HG03175 (cell line): ENCODE data around the gene HCFC1R1.
"Not testable (repeated sequence)": the region's sequence is repeated elsewhere in the genome, so short reads cannot be mapped to it uniquely, and the experiment has no call there.

Source experiments
- ATAC-seq: cut with Tn5 transposase; IDR thresholded peaks from one replicate; pipeline ENCODE4 v1.9.1; 2021; ENCODE audit warnings: mild to moderate bottlenecking, moderate library complexity; ENCODE audit not compliant: unreplicated experiment

HCFC1R1 gene, protein sequence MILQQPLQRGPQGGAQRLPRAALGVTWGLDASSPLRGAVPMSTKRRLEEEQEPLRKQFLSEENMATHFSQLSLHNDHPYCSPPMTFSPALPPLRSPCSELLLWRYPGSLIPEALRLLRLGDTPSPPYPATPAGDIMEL

DNA sequence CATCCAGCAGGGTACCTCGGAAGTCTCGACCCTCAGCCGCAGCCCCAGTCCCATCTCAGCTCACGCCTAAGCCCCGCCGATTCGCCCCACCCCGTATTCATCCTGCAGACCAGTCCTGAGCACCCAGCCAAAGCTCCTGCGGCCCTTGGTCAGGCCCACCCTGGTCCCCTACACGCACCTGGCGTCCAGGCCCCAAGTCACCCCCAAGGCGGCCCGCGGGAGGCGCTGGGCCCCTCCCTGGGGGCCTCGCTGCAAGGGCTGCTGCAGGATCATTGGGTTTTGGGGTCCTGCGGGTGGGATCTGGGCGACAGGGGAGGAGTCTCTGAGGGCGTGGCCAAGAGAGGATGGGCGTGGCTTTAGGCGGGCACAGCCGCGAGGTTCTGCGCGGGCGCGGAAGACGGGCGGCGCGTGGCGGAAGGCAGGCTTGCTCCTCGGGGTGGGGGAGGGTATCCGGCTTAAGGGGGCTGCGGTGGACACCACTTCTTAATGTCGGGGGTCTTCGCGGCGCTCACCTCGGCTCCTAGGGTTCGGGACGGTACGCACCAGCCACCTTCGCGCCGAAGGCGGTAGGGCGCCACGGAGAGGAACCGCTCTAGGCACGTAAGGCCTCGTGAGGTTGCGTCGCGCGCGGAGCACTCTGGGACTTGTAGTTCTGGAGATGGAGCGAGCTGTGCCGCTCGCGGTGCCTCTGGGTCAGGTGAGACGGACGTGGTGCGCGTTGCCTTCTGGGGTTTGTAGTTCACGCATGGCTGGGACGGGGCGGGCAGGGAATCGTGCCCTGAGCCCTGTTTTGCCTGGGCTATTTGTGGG, at the start of gene HCFC1R1, which contains the start of gene THOC6:
TSS of gene HCFC1R1 (minus strand) at position 274 of the 810 bp plus-strand sequence. CDS start at position 273, 1 bp downstream.
TSS of gene THOC6 (plus strand) at position 367 of the 810 bp plus-strand sequence. CDS start at position 659, 292 bp downstream.
- peak; percentile 80 for ATAC-seq

- no peak for ATAC-seq
These were observed 49.7 kb upstream of the HCFC1R1 start for GRCh38 chr16:3073448-3073847.

- ATAC-seq = not testable (repeated sequence)
These were observed 49.0 kb upstream of the HCFC1R1 start for GRCh38 chr16:3072576-3073263.

DNA sequence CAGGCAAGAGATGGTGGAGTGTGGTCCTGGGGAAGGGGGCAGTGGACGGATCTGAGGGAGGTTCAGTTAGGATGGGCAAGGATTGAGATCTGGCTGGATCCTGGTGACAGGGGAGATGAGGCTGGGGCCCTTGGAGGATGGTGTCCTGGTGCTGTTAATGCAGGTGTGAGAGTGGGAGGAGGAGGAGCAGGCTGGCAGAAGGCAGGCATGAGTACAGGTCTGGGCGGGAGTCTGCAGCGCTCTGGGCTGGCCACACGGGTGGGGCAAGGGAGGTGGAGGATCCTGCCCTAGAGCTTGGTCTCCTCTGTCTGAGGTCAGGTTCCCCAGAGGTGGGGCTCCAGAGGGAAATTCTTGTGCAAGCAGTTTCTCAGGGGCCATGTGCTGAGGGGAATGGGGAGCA, 48.4 kb upstream of the HCFC1R1 start:
- not testable (repeated sequence) for ATAC-seq

DNA sequence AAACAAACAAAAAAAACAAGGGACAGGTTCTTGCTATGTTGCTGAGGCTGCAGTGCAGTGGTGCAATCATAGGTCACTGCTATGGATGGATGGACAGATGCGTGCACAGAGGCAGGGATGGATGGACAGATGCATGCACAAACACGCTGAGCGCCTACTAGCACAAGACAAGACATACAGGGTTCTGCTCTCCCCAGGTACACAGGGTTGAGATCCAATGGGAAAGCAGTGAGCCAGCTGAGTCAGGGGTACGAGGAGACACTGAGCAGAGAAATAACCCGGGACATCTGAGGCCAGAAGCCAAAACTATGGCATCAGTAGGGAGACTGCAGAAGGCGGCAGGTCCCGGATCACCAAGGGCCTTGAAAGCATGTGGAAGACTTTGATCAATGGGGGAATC, 47.9 kb upstream of the HCFC1R1 start:
- ATAC-seq = no peak

- no peak for ATAC-seq
These were observed 46.9 kb upstream of the HCFC1R1 start for GRCh38 chr16:3070608-3071111.

- not testable (repeated sequence) for ATAC-seq
These were observed 45.4 kb upstream of the HCFC1R1 start for GRCh38 chr16:3069146-3069545.

GRCh38 chr16:3068487-3068886, 44.7 kb upstream of the HCFC1R1 start:
- ATAC-seq = no peak

DNA sequence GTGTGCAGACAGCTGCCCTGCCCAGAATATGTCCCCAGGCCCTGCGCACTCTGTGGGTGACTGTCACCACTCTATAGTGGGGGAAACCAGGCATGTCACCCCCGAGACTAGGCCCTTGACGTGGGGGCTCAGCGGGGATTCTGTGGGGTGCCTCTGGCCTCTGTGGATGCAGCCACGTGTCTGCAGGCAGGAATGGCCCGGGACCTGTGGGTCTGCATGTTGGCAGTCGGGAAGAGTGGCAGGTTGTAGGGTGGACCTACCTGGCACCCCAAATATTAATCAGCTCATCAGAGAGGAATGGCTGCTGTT, 42.7 kb upstream of the HCFC1R1 start:
- no peak for ATAC-seq

DNA sequence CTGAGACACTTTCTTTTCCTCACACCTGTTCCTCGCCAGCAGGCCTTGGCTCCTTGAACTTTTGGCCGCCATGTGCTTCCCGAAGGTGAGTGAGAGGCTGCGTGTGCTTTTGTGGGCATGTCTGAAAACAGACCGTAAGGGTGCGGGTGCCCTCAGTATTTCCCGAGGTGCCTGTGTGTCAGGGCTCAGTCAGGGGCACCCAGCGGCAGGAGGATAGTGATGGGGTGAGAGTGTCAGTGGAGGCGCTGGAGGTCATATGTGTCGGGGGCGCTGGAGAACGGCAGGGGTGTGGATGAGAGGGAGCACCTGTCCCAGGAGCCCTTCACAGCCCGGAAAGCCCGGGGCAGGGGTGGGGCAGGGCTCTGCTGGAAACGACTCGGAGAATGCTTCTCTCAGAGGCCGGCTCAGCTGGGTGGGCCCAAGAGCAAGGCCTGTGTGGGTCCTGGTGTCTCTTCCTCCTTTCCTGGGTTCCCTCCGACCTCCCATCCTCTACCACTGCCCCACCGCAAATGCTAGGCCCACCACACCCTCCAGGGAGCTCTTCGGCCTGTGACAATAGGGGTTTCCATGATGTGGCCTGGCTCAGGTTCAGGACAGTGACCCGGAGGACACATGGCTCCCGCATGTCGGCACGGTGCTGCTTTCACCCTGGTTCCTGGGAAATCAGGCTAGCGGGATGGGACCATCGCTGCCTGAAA, 42.1 kb upstream of the HCFC1R1 start:
- ATAC-seq = no peak

DNA sequence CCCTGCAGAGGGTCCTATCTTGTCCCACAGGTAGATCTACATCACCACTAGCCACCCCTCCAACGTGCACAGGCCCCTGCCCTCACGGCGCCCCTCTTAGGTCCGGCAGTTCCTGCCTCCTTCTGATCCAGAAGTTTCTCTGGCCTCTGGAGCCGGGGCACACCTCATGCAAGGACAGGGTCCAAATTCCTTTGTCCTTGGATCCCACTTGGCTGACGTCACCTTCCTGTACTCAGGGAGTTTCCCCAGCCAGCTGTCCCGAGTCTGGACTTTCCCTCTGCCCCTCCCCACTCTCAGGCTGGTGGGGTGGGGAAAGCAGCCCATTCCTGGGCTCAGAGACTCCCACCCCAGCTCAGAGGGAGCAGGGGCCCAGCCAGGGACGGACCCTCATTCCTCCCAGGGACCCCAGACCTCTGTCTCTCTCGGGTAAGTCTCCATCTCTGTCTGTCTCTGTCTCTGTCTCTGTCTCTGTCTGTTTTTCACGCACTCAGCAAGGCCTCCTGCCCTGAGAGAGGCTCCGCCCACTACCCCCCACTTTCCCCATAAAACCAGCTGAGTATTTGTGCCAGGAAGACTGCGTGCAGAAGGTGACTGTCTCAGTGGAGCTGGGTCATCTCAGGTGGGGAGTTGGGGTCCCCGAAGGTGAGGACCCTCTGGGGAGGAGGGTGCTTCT, 41.5 kb upstream of the HCFC1R1 start, which contains the start of gene IL32:
TSS of gene IL32 (plus strand) at position 572 of the 673 bp plus-strand sequence. CDS start 172 bp downstream, outside the sequence.
- ATAC-seq = no peak

DNA sequence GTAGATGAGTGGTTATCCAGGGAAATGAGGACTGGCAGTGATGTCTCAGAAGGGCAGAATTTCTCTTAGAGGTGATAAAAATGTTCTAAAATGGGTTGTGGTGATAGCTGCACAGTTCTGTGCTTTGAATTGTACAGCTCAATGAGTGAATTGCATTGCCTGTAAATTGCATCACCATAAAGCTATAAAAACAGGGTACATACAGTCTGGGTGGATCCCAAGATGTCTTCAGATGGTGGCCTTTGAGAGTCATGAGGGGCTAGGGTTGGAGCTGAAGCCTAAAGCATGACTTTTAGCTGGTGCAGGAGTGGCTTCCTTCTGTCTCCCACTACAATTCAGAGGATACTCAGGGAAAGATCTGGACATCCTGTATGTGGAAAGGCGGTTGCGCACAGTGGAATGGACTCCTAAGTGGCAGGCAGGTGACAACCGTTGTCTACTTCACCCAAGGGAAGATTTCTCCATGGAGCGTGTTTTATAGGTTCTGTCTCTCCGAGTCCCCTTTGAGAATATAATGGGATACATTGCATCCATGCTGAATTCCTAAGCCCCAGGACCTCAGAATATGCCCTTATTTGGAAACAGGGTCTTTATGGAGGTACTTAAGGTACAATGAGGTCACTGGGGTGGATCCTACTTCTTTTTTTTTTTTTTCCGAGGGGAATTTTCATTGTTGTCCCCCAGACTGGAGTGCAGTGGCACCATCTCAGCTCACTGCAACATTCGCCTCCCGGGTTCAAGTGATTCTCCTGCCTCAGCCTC, 40.1 kb upstream of the HCFC1R1 start:
- ATAC-seq = no peak

GRCh38 chr16:3062553-3062952, 38.8 kb upstream of the HCFC1R1 start:
- ATAC-seq = no peak

DNA sequence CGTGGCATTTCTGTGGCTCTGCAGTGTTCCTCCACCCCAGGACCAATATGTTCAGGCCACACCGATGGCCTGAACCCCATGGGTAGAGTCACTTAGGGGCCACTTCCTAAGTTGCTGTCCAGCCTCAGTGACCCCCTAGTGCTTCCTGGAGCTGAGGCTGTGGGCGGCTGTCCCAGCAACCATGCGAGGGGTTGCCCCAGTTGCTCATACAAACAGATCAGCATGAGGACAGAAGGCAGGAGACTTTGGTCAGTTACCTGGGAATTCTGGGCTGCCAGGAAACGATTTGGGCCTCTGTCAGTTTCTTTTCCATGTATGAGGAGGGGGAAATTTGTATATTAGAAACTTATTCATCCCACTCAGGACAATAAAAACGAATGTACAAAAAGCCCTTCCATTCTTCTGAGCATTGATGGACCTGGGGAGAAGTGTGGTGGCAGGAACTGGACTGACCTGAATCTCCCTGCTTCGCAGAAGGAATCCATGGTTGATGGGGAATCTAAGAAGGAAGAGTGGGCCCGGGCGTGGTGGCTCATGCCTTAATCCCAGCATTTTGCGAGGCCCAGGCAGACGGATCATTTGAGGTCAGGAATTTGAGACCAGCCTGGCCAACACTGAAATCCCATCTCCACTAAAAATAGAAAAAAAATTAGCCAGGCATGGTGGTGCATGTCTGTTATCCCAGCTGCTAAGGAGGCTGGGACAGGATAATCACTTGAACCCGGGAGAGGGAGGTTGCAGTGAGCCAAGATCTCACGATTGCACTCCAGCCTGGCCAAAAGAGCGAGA, 36.8 kb upstream of the HCFC1R1 start:
- no peak for ATAC-seq

DNA sequence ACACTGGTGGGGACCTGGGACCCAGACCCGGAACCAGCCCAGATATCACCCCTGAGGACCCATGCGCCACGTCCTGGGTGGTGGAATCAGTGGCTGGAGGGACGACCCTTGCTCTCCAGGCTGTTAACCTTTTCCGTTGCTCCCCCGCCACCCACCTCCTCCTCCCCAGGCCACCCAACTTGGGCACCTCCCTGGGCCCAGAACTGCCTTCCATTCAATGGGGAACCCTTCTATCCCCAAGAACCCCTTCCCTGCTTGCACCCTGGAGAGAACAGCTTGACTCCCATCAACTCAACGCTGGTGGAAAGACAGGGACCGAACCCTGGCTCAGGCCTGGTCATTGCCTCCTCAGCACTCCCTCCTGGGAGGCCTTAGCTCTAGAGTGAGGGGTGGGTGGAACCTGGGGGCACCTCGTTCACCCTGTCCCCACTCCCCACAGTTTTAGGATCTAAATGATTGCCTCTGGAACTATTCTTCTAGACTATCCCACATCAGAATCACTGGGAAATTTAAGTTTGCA, 36.0 kb upstream of the HCFC1R1 start:
- ATAC-seq = no peak

GRCh38 chr16:3059041-3059722, 35.4 kb upstream of the HCFC1R1 start:
- peak; percentile 84 for ATAC-seq

GRCh38 chr16:3058139-3059030, 34.6 kb upstream of the HCFC1R1 start:
- peak; percentile 41 for ATAC-seq
